ENCODE results near the gene CWC22. TPM values are rescaled to one million over a fixed set of nuclear protein-coding genes. Genes with fewer than 3 reads are reported as not detected.
"Not testable (repeated sequence)": the region's sequence is repeated elsewhere in the genome, so short reads cannot be mapped to it uniquely, and the experiment has no call there.

Gene CWC22
- 24.0 and 24.1 TPM in 2 replicates for total RNA-seq

DNA sequence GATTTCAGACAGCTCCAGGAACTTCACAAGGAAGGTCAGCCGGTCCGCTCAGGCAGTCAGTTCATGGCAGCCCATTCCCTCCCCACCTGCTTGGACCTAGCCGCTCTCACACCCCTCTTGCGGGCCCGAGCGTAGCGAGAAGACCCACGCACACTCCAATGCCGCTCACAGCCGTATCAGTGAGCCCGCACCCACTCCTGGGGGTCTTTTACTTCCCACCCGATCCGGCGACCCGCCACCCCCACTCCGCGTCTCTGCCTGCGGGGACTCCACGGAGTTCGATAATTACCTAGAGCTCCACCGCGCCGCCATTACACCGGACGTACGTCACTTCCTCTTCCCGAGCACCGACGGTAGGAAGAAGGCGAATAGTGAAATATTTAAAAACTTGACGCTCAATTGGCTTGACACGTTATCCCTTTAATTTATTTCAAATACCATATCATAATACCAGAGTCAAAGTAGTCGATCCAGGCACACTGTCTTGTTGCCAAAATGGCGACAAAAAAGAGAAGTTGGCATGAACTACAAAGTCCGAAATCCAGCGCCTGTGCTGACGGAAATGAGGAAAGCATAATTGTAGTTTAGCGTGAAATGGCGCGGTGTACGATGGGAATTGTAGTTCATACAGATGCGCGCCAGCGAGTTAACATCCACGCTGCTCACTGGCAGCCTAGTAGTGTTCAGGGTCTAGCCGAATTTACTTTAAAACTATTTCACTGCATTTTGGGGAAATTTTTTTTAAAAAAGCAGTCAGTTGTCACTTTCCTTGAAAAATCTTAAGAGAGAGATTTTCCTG lies at the start of gene CWC22:
TSS of gene CWC22 (minus strand) at position 517 of the 799 bp plus-strand sequence. CDS start 13,956 bp downstream, outside the sequence.
- intact Hi-C loops (cut with micrococcal nuclease), result loop anchor here (1.0 to 10.0 kb wide), 13 partner anchors 744 to 1895 kb away; partner anchors contain the start of genes FKBP7, ITPRID2, OSBPL6 and PJVK

DNA sequence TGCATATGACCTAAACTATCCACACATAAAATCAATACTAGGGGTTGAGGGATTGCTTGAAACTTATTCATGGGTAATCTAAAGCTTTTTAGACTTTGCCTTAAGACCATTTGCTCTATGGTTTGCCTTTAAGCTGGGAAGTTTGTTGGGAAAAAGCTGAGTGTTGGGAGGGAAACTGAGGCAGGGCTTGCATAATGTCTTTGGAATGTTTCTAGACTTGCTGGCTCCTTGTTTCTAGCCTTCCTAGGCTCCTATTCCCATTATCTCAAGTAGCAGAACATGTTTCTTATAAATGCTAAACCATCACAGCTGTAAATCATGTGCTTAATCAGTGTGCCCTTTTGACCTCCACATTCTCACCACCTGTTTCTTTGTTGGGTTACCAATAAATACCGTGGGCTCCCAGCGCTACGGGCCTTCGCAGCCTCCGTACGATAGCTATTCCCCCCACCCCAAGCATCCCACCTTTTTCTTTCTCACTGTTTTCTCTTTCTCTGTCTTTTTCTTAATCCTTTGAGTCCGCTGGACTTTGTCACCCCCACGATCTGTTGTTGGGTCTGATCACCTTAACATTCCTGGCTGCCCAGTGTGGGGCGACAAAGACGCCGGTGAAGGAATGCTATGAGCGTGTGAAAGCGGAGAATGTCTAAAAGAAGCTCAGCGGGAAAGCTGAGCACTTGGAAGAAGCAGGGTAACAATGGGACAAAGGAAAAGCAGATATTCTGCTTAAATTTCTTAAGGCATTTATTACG lies 49.4 kb upstream of the CWC22 start:
- intact Hi-C loops (cut with micrococcal nuclease), result no loop called here

DNA sequence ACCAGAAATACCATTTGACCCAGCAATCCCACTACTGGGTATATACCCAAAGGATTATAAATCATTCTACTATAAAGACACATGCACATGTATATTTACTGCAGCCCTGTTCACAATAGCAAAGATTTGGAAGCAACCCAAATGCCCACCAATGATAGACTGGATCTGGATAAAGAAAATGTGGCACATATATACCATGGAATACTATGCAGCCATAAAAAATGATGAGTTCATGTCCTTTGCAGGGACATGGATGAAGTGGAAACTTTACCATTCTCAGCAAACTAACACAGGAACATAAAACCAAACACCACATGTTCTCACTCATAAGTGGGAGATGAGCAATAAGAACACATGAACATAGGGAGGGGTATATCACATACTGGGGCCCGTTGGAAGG lies 47.5 kb upstream of the CWC22 start:
- intact Hi-C loops (cut with micrococcal nuclease), result not testable (repeated sequence)

DNA sequence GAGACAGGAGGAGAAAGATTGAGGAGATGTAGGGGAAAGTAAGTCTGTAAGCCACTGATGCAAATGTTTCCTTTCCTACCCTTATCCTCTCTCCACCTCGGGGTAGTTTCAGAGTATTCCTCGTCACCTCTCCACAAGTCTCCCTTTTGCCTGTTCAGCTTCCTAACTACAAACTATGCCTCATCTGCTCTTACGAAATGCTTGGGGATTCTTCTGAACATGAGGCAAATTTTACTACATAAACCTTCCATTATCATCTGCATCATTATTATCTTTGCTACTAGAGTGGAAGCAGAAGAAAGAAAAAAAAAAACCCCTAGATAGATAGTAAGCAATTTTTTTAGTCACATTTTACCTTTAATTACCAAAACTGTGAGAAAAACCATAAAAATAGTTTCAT lies 43.1 kb upstream of the CWC22 start:
- intact Hi-C loops (cut with micrococcal nuclease), result no loop called here

DNA sequence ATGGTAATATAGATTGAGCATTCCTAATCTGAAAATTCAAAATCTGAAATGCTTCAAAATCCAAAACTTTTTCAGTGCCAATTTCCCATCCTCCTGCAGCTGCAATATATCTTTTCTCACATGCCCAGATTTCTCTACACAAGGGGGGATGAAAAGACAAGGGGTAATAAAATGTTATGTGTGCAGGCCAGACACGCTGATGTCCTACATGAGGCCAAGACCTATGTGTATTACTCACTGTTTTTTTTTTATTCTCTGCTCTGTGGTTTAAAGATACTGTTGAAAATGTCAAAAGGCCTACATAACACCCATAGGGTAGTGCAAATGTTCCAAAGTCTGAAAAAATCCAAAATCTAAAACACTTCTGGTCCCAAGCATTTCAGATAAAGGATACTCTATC lies 41.2 kb upstream of the CWC22 start:
- intact Hi-C loops (cut with micrococcal nuclease), result no loop called here

DNA sequence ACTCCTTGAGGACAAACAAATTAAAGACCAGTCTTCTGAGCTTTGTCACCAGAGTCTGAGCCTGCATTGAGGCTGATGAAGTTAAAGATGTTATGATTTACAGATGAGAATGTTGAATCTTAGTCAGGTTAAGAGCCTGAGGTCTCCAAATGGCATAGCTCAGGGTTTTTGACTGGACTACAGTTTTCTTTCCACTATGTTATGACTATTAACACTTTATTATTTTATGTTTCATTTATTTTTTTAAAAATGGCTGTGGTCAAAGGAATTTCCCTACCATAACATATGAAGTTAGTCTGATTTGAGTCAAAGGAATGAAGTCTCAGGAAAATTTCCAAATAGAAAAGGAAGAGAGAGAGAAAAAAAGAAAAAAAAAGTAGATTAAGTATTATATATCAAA lies 39.7 kb upstream of the CWC22 start:
- intact Hi-C loops (cut with micrococcal nuclease), result no loop called here

DNA sequence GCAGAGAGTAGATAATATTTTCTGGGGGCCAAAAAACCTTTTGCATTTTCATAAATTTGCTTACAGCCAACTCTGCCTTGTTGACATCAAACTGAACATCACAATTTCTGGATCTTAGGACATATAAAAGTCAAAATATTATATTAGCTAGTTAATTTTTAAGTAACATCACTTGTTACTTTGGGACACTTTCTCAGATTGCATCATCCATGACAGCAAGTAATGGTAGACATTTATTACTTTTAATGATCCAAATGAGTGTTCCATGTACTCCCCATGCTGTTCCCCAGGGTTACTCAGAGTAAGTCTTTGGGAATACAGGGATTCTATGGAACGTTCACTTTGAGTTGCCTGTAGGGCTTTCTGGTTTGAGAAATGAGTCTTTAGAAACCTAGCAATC lies 39.1 kb upstream of the CWC22 start:
- intact Hi-C loops (cut with micrococcal nuclease), result no loop called here

DNA sequence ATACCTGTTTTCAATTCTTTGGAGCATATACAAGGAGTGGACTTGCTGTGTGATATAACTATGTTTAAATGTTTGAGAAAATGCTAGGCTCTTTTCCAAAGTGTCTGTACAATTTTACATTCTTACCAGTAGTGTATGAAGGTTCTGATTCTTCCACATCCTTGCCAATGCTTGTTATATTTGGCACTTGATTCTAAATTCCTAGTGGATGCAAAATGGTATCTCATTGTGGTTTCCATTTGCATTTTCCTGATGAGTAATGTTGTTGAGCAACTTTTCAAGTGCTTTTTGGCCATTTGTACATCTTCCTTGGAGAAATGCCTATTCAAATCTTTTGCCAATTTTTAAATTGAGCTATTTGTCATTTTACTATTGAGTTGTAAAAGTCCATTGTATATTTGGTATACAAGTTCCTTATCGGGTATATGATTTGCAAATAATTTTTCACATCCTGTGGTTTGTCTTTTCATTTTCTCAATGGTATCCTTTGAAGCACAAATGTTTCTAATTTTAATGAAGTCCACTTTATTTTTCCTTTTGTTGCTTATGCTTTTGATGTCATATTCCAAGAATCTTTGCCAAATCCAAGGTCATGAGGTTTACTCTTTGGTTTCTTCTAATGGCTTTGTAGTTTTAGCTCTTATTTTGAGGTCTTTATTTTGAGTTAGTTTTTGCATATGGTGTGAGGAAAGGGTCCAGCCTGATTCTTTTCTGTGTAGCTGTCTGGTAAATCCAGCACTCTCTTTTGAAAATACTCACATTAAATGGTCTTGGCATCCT lies 33.2 kb upstream of the CWC22 start:
- intact Hi-C loops (cut with micrococcal nuclease), result no loop called here

DNA sequence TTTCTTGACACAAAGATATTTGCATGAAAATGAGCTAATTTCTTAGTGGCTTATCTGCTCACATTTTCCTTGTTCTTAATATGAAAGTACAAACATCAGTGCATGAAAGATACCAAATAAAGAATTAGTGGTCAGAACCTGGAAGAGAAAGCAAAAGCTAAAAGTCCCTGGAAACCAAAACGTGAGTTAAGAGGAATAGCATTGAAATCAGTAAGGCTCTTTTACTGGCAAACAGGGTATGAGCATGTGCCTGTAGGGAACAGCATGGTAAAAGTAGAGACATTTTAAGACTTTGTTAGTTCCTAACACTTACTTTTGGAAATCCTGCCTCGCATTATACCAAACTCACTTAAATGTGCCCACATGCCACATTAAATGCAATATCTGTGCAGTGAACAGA lies 31.9 kb upstream of the CWC22 start:
- intact Hi-C loops (cut with micrococcal nuclease), result no loop called here

DNA sequence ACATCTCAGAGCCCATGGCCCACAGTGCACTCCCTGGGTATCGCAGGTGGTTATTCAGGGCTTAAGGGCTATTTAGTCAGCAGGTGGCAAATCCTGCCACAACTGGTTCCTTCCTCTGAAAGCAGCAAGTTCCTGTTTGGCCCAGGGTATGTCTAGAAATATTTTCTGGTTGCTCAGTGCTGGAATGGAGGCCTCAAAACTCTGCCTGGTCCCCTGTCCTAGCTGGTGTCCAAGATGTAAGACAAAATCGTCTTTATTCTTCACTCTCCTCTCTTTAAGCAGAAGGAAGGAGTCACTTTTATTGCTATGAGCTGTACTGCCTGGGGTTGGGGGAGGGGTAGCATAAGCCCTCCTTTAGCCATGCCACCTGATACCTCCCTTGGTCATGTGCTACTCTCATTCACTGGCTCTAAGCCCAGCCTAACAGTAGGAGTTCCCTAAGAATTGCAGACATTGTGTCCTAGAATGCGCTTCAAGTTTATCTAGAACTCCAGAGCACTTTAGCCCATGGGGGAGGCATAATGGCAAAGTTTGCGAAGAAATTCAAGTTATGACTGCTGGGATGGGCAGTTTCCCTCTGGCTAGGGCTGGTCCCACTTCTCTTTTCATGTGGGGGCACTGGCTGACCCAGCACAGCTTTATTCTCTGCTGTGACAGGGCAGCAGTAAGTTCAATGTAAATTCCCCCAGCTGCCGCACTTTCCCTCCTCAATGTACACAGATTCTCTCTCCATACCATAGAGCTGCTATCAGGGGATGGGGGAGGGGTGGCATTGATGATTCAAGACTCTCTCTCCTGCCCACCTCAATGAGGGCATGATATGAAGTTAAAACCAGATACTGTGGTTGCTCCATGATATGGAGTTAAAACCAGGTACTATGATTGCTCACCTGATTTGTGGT lies 27.1 kb upstream of the CWC22 start:
- intact Hi-C loops (cut with micrococcal nuclease), result no loop called here

DNA sequence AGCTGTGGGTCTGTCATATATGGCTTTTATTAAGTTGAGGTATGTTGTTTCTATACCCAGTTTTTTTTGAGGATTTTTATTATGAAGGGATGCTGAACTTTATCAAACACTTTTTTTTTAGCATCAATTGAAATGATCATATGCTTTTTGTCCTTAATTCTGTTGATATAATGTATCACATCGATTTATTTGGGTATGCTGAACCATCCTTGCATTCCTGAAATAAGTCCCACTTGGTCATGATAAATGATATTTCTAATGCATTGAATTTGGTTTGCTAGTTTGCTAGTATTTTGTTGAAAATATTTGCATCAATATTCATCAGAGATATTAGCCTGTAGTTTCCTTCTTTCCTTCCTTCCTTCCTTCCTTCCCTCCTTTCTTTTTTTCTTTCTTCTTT lies 22.5 kb upstream of the CWC22 start:
- intact Hi-C loops (cut with micrococcal nuclease), result no loop called here

DNA sequence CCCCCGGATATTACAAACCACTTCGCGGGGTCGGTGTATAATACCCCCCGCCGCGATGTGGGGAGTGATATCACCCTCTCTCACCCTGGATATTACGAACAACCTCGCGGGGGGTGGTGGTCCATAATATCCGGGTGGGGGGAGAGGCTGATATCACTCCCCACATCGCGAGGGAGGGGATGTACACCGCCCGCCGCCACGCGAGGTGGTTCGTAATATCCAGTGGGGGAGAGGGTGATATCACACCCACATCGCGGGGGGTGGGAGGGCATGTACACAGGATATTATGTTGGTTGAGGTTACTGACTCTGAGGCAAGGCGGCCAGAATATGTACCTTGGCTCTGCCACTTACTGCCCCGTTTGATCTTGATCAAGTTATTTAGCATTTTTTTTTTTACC lies 14.8 kb upstream of the CWC22 start:
- intact Hi-C loops (cut with micrococcal nuclease), result no loop called here

DNA sequence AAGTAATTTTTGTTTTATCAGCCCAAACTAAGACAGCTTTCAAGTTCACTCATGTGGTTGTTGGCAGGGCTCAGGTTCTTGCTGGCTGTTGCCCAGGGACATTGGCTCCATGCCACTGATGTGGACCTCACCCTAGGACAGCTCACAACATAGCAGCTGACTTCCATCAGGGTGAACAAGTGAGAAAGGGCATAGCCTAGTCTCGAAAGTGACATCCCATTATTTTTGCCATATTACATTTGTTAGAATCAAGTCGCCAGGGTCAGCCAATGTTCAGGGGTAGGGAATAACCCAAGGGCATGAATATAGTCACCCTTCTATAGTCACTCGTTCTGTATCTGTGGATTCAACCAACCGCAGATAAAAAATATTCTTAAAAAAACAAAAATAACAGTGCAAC lies 10.7 kb upstream of the CWC22 start:
- intact Hi-C loops (cut with micrococcal nuclease), result no loop called here

DNA sequence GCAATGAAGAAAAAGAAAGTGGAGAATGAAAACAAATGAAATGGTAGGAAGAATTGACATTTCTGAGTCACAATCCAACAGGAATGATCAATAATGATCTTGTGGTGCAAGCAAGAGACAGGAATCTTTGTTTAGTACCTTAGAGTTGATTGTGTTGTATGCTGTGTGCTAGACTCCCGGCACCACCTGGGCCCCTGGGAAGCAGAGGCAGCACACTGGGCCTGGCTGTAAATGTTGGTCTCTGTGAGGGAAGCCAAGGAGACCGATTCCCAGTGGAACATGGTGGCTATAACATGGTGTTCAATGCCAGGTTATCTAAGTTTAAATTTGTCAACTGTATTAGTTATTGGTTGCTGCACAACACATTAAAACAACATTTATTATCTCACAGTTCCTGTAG lies 9.8 kb upstream of the CWC22 start:
- intact Hi-C loops (cut with micrococcal nuclease), result no loop called here

DNA sequence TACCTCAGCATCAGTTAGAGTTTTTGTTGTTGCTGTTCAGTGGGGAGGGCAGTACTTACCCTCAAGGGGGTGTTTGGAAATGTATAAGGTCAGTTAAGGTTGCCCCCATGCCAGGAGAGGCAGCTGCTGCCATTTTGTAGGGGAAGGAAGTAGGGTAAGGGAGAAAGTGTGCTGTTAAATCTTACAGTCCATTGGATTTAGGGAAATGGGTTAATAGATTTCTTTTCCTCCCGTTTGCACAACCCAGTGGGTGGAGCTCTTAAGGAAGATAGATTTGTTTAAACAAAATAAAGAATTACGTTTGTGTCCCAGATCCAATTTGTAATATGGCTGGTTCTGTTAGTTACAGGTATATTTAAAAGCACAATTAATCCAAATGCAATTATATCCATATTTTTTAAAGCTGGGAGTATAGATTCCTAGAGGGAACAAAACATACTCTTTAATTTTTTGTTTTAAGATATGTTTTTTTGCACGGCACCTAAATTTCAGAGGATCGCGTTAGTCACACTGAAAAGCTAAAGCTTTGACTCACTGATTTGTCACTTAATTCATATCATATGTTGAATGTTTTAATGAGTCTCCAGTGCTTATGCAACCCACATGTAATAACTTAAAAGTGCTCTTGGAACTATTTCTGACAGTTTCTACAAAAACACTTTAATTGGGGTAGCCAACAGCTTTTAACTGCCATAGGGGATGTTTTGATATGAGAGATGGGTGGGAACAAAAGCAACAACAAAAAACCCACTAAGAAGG lies 9.0 kb upstream of the CWC22 start:
- intact Hi-C loops (cut with micrococcal nuclease), result no loop called here

DNA sequence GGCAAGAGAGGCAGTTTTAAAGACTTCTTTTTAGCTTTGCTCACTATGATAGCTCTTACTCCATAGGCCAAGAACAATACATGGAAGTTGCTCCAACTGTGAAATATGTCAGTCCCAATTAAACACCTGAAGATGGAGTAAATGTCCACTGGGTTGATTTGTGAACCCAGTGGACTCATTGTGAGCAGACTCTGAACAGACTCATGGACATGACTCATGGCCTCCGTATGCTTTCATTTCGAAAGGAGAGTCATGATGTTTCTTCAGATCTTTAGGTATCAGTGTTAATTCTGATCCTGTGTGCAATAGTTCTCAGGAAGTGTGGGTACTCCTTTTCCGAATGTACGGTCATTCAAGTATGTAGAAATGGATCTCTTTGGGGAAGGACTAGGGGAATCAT lies 5.4 kb upstream of the CWC22 start:
- intact Hi-C loops (cut with micrococcal nuclease), result no loop called here

DNA sequence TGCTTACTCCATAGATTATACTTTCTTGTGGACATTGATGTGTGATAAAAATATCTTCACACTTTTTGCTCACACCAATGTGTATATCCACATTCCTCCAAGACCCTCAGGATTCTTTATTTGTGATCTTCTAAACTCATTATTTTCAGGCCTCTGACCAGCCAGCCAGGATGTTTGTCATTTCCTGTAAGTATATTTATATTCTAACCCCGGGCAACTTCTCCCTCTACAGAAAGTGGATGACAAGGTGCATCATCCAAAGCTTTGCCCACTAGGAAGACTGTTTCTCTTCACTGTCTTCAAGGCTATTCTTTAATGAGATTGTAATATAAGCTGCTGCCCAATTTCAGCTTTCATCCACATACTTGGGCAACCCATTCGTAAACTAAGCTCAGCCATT lies 3.6 kb upstream of the CWC22 start:
- intact Hi-C loops (cut with micrococcal nuclease), result no loop called here

DNA sequence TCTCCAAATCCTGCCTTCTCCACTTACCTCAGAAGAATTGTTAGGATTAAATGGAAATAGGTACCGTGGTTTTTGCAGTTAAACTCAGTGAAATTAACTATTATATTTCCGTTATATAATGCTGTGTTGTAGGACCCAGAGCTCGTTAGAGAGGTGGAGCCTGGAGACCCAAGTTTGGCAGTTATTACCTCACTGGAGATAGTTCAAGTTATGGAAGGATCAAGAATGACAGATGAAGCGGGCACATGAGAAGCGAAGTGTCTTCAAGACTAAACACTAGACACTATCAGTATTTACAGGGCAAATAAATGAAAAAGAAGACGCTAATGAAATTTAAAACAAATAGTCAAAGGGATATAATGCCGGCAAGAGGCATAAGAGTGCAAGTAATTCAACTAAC lies 866 bp downstream of the CWC22 start:
- intact Hi-C loops (cut with micrococcal nuclease), result loop anchor here (1.0 to 10.0 kb wide), 9 partner anchors 743 to 1885 kb away; partner anchors contain the start of genes FKBP7, ITPRID2 and OSBPL6

DNA sequence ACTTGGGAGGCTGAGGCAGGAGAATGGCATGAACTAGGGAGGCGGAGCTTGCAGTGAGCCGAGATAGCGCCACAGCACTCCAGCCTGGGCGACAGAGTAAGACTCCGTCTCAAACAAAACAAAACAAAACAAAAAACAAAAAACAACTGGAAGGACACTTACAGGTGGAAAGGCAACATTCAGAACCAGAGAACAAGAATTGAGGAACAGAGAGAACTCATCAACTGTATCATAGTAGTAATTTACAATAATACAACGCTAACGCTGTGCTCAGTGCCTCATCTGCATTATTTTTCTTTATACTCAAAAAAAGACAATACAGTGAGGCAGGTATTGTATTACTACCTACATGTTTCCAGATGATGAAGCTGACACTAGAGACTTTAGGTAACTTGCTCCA lies 1.6 kb downstream of the CWC22 start:
- intact Hi-C loops (cut with micrococcal nuclease), result loop anchor here (5.0 to 10.0 kb wide), 5 partner anchors 958 to 1593 kb away; no protein-coding TSS in a partner anchor

DNA sequence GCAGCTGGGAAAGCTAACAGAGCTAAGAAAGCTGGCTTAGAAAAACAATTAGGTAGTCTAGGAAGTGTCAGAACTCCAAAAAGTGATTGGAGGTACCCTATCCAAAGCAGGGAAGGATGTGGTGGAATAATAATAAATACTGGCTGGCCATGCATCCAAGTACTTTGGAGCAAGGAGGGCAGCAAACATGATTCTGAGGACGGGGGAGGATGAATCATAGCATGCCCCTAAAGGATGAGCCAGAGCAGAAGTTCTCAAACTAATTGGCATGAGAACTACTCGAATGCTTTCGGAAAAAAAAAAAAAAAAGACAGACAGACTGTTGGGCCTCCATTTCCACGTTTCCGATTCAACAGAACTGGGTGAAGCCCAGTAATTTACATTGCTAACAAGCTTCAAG lies 2.4 kb downstream of the CWC22 start:
- intact Hi-C loops (cut with micrococcal nuclease), result loop anchor here (5.0 to 10.0 kb wide), 5 partner anchors 957 to 1592 kb away; no protein-coding TSS in a partner anchor

Data from T-helper 1 cell treated with Interleukin-12 subunit alpha and Interleukin-12 subunit beta and Interleukin-4 antibody, amounts not matched to agents 30 ng/mL and 1 ng/mL, for 36 hours (primary cell).